T47D (cell line): ENCODE measurements around the gene EHF.

Source experiments
- DNase-seq, 2 experiments: peaks; one replicate each; pipeline versions ENCODE4 v3.0.0 to v3.0.0-alpha.2; 2011 to 2012; ENCODE audit warnings: low read depth in 1 of 2, low spot score in 1 of 2
- JUND ChIP-seq: IDR thresholded peaks from 2 replicates; pipeline ENCODE4 v1.6.1; 2012; ENCODE audit warnings: low read depth
- in situ Hi-C: cut with HindIII; loops from 2 replicates; pipeline ENCODE4 v1.10.0; 2016; ENCODE audit warnings: low sequenced_read_pairs, low pct_unique_long_range_greater_than_20kb

Gene EHF

DNA sequence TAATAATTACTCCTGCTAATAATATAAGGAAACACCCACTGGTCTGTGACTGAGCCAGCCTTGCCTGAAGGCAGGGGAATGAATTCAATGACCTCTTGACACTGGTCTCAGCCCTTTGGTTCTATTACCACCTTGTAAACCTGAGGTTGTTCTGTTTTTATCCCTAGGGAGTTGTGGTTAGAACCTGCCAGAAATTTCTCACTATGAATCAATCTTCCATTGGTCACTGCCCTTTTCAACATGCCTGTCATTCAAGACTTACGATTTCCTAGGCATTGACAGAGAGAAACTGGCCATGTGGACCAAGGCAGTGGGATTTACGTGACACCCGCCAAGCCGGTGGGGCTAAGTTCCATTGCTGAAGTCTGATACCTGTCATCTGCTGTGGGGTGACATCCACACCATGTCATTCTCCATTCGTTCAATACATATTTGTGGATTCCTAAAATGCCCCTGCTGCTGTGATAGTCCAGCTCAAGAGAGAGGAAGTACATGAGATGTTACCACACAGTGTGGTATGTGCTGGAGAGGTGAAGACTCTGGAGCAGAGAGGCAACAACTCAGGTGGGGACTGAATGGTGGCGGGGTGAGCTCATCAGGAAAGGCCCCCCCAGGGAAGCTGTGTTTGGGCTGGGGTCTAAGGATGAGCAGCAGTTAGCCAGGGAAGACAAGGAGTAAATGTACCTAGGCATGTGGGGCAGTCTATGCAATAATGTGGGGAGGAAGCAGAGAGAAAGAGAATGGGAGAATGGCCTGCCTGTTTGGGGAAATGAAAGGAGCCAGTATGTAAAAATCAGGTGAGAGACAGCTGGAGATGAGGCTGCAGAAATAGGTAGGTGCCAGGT is 15.2 kb upstream of the EHF start:
- in situ Hi-C loops: no loop called here
- DNase-seq: no peak
- no peak for TF ChIP-seq JUND

GRCh38 chr11:34606326-34607120 is 14.4 kb upstream of the EHF start:
- no peak for TF ChIP-seq JUND
- in situ Hi-C loops: no loop called here
- DNase-seq: no peak

DNA sequence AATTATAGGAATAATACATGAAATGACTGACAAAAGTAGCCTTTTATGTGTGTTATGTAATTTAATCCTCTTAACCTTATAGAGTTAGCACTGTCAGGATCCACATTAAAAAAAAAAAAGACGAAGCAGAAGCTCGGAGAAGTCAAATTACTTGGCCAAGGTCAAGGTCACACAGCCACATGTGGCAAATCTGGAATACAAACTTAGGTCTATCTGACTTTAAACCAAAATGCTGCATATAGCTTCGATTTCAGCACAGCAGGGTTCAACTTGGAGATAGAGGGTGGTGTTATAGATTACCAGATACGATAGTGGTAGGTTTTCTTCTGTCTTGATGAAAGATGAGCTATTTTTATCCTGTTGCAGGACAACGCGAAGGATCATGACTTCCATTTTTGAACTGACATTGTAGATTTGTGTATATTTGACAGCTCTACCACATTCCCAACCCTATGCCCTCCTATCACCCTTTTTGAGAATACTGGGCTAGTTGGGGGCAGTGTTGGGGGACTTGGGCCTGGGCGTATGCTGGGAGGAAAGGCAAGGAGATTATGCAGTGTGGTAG is 11.6 kb upstream of the EHF start:
- in situ Hi-C loops: no loop called here
- no peak for TF ChIP-seq JUND
- DNase-seq: no peak

DNA sequence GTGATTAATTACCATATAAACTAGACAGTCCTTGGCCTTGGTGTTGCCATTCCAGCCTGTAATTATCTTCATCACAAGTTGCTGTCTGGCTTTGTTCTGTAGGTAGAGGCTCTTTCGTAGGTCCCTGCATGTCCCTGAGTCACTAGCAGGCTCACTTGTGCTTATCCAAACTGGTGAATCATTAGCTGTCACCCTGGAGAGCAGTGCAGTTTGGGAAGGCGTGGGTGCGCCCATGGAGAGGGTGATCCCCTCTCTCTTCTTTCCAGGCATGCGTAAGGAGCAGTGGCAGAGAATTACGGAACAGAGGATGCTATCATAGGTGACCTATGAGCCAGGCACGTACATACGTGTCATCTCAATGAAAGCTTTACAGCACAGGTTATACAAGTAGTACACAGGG is 11.0 kb upstream of the EHF start:
- DNase-seq: no peak
- TF ChIP-seq JUND: no peak
- in situ Hi-C loops: no loop called here

- no peak for TF ChIP-seq JUND
- in situ Hi-C loops: no loop called here
- peak in 1 of 2 experiments; percentile 60 for DNase-seq
These were observed 10.4 kb upstream of the EHF start for GRCh38 chr11:34610324-34611041.

- in situ Hi-C loops: no loop called here
- TF ChIP-seq JUND: no peak
- no peak for DNase-seq
These were observed 7.9 kb upstream of the EHF start for GRCh38 chr11:34613015-34613414.

- in situ Hi-C loops: no loop called here
- no peak for DNase-seq
- no peak for TF ChIP-seq JUND
These were observed 7.3 kb upstream of the EHF start for GRCh38 chr11:34613552-34614056.

DNA sequence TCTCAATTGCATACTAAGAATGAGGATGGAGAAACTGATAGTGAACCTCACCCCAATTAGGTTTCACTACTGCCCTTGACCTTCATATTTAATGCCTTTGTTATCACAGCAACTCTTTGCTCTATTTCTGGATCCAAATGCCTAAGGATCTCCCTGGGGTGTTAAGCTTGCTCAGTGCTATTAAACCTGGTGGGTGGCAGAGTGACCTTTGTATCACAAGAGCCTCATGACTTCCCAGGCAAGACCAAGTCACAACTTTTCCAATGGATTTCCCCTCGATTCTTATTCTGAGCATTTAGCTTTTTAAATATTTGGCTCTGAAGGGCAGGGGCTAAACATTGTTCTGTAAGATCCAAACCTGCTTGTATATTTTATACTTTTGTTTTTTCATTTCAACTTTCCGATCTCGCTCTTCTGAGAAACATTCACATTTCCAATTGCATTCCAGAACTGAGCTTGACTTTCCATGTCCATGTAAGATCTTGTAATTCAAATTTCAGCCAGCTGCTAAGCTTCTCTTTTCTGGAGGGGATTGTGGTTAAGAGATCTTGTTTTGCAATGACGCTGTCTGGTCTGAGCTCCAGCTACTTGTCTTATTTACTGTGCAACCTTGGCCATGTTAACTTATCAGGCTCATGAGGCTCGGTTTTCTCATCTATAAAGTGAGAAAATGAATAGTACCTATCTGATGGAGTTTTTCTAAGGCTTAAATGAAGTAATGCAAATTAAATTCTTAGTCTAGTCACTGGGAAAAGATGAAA is 6.4 kb upstream of the EHF start:
- TF ChIP-seq JUND: no peak

GRCh38 chr11:34616086-34616485 is 4.8 kb upstream of the EHF start:
- no peak for DNase-seq
- TF ChIP-seq JUND: no peak
- in situ Hi-C loops: no loop called here

More for the DNA sequence above, 6.4 kb upstream of the EHF start:
- in situ Hi-C loops: no loop called here
- no peak for DNase-seq

- in situ Hi-C loops: no loop called here
- DNase-seq: no peak
- TF ChIP-seq JUND: no peak
These were observed 3.9 kb upstream of the EHF start for GRCh38 chr11:34616830-34617504.

GRCh38 chr11:34618406-34618805 is 2.5 kb upstream of the EHF start:
- DNase-seq: no peak
- in situ Hi-C loops: no loop called here
- no peak for TF ChIP-seq JUND
